HFF-Myc (cell line): ENCODE results near the gene STX4.

Experiments used
- DNase-seq: peaks from one replicate; pipeline ENCODE4 v3.0.0-alpha.2; 2011; ENCODE audit warnings: low read depth; ENCODE audit errors: extremely low read depth
- H3K4me3 ChIP-seq: replicated peaks from 2 replicates; pipeline ENCODE4 v1.5.1; 2011; ENCODE audit warnings: low read depth, mild to moderate bottlenecking, control low read depth, low read length
- CTCF ChIP-seq: IDR thresholded peaks from 2 replicates; pipeline ENCODE4 v1.5.1; 2012; ENCODE audit warnings: mild to moderate bottlenecking, low read depth, low read length, control low read depth; ENCODE audit errors: missing control alignments

Gene STX4

DNA sequence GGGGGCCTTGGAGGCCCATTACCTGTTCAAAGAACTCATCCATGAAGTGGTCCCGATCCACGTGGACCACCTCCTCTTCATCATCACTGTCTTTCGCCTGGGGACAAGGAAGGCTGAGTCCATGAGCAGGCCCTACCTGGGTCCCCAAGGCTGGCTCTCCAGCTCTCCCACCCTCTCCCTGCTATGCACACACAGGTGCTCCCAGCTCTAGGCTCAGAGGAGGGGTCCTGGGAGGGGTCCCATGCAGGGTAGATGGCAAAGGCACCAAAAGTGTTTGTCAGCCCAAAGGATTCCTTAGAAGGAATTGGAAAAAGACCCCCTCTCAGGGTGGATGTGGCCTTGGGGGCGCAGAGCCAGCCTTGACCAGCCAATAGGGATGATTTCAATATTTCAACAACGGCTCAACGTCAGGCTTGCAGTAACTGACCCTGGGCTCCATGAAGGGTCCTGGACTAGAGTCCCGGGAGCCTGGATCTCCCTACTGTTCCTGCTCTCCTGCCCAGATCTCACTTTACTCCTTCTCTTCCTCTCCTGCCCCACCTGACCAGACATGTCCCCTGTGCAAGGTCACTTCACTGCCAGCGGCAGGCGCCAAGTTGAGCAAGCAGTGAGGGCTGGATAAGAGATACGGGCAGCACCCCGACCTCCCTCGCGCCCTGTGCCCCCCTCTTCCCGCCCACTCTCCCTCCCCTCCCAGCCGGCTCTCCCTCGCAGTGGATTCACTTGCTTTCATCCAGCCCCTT lies 31.7 kb upstream of the STX4 start:
- no peak for DNase-seq
- no peak for TF ChIP-seq CTCF
- no peak overlapping the region for H3K4me3 ChIP-seq

GRCh38 chr16:31002250-31002700 lies 31.1 kb upstream of the STX4 start:
- no peak overlapping the region for H3K4me3 ChIP-seq
- no peak for DNase-seq
- no peak for TF ChIP-seq CTCF

- TF ChIP-seq CTCF = no peak
- no peak for DNase-seq
- H3K4me3 ChIP-seq = no peak overlapping the region
Observed at GRCh38 chr16:31002862-31003341, 30.5 kb upstream of the STX4 start.

DNA sequence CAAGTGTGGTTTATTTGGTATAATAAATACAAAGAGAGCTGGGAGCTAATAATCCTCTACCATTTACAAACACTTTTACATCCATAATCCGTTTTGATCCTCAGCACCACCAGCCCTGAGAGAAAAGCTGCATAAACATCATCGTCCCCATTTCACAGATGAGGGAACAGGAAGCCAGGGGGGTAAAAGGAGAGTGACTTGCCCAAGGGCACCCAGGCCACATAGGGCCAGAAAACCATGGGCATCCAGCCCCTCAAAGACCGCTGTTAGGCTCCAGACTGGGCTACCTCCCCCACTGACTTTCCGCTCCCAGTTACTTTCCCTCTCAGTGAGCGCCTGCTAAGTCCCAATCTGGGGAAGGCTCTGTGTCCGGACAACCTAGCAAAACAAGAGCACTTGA lies 29.6 kb upstream of the STX4 start:
- H3K4me3 ChIP-seq = no peak overlapping the region
- no peak for TF ChIP-seq CTCF
- no peak for DNase-seq

- no peak overlapping the region for H3K4me3 ChIP-seq
- no peak for DNase-seq
- TF ChIP-seq CTCF = no peak
Observed at GRCh38 chr16:31004658-31005057, 28.7 kb upstream of the STX4 start.

DNA sequence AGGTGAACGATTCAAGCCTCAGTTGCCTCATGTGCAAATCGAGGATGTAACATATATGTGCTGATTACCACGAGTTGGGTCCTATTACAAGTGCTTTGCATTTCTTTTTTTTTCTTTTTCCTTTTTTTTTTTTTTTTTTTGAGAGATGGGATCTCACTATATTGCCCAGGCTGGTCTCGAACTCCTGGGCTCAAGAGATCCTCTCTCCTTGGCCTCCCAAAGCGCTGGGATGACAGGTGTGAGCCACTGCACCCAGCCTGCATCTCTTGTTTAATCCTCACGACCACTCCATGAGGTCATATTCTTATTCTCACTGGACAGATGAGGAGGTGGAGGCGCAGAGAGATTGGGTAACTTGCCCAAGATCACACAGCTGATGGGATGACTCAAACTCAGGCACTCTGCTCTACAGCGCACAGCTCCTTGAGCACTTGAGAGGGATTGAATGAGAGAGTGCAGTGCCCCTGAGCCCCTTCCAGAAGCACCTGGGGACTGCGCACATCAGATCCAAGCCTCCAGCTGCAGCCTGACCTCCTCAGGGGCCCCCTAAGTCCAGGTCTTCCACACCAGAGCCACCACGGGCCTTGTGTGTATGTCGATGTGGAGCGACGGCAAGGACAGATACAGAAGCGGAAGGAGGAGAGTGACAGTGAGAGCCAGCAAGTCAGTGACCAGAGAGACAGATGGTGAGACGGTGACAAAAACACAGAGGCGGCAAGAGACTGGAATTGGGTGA lies 27.8 kb upstream of the STX4 start:
- no peak for DNase-seq
- H3K4me3 ChIP-seq = no peak overlapping the region
- no peak for TF ChIP-seq CTCF
